Ovary (tissue), 3 donors: ENCODE results near the gene NRCAM.
"Not testable (repeated sequence)": the region's sequence is repeated elsewhere in the genome, so short reads cannot be mapped to it uniquely, and the experiment has no call there.

Experiments
- CTCF ChIP-seq, 3 donors: fragments of 450-650 bp in 2 of 3; fragments of 200-600 bp in 1 of 3; IDR thresholded peaks; one replicate each; pipeline versions ENCODE4 v1.5.1 to v1.8.0; 2016 to 2022; ENCODE audit warnings: antibody characterized with exemption in 3 of 3, mild to moderate bottlenecking in 1 of 3
- POLR2A ChIP-seq: fragments of 450-650 bp; IDR thresholded peaks from one replicate; pipeline ENCODE4 v1.6.1; 2017; ENCODE audit warnings: antibody characterized with exemption, mild to moderate bottlenecking, moderate library complexity
- donor health status: DM: no; HTN: no; CAD: no.

GRCh38 chr7:108340406-108340805 lies 115.8 kb downstream of the NRCAM start:
- not testable (repeated sequence) for TF ChIP-seq CTCF (IDR thresholded peaks at IDR 0.05); POLR2A
